GM18499 (cell line): ENCODE data around the gene MANBA.

Experiments used
- ATAC-seq: cut with Tn5 transposase; IDR thresholded peaks from one replicate; pipeline ENCODE4 v1.9.1; 2021; ENCODE audit warnings: moderate number of reproducible peaks; ENCODE audit not compliant: insufficient read depth, unreplicated experiment

The MANBA gene

DNA sequence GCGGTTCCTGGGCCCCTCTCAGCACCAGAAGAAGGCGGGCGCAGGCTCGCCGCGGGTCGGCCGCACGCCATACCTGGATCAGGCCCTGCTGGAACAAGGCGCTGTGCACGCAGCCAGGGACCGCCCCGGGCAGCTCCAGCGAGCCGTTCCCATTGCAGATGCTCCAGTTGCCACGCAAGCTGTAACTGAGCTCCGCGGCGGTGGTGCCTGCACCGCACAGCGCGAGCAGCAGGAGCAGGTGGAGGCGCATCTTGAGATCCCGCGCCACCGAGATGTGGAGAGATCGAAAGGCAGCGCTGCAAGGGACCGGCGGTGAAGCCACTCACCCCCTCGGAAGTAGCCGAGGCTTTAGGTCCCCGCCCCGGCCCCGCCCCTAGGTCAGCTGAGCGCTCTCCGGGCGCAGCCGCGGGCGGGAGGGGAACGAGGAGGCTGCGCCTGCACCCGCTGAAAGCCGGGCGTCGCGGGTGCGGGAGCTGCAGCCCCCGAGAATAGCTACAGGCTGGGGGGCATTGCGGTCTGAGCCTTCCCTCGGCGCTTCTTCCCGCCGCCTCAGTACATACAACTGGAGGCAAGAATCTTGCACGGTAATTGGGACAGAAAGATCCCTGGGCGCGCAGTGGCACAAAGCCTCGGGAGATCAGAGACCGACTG, at the start of gene MANBA:
Gene MANBA (minus strand): TSS at position 324 of the 651 bp plus-strand sequence. CDS start 74 bp downstream, at position 250.
- ATAC-seq: peak; percentile 77

DNA sequence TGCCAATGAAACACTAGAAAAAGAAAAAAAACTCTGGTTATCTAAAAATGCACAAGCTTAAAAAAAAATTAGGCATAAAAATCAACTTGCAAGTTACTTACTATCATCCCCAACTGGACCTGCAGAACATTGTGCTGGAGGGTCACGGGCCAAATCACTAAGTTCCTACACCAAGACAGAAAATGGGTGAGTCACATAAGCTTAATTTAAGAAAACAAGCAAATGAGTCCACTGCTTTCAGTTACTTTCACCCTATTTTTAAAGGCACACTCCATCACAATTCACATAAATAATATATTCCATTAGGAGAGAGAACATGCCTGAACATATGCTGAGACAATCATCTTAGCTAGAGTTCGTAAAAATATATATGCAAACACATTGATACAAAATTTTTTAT, 48.9 kb upstream of the MANBA start:
- no peak for ATAC-seq

DNA sequence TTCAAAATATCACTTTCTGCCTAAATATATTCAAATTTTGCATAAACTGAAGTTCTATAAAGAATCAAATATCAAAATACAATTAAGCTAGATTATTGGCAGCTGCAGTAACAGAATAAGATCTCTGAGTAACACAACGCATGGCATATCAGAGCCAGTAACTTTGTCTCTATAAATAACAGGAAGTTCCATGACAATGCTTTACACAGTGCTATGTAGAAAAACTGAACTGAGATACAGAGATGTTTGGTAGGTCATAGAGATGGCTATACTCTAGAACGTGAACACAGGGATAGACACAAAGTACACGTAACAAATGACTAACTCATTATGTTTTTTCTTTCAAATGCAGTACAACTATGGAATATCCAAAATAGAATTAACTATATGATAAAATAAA, 48.4 kb upstream of the MANBA start:
- no peak for ATAC-seq

DNA sequence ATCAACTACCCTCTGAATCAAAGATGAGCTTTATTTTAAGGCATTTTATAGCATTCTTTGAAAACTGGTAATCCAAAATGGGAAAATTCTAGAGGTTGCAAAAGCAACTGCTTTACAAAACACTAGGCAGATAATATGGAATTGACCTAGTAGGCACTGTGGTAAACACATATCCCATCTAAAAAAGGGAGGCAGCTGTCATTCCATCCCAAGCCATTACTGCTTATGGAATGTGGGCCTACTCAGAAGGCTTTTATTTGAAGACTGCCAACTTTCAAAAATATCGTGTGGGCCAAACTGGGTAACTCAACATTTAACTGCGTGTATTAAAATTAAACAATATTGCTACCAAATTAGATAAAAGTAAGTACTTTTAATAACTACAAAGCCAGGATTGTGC, 47.2 kb upstream of the MANBA start:
- no peak for ATAC-seq

DNA sequence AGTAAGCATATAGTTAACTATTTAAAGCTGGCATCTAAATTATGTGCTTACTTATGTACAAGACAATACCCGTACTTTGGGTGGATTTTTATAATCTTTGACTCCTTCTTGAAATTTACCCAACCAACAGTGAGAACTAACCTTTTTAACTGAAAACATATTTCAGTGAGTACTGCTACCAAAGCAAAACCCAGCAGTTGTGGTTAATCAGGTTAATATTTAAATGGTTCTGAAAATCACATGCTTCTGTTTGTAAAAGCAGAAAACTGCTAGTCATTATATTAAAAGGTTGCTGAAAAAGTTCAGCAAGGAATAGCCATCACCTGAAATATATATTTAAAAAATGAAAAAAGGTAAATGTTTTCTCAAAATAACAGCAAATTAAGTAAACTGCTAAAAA, 46.6 kb upstream of the MANBA start:
- ATAC-seq: no peak

DNA sequence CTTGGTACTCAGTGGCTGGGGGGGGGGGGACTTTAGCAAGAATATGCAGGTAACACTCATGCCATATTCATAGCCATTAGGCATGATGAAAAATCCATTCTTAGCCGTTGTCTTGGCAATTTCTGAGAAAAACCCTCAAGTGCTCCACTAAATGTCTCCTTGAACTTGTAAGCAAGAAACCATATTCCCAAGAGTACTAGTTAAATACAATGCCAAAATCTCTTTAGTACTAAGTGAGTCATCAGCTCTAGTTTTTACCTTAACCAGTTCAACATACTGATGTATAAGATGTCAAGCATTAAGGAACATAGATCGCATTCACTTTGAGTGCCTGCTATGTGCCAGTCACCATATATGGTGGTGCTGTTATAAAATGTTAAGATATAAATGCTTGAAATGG, 39.0 kb upstream of the MANBA start:
- ATAC-seq: no peak

DNA sequence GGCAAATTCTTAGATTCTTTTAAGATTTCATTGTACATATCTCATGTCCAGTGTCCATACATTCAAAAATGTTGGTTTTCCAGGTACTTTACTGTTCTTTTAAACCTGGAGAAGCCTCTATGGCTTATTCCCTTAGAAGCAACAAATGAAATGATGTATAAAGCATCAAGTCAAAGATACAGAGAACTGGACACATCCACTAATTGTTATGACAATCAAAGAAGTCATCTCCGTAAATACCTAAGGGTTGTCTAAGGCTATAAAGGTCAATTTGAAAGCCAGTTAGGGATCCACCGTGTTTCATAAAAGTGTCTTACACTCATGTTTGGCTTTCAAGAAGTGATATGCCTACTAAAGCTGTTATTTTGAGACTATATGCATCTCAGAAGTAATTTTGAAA, 34.2 kb upstream of the MANBA start:
- ATAC-seq: no peak

DNA sequence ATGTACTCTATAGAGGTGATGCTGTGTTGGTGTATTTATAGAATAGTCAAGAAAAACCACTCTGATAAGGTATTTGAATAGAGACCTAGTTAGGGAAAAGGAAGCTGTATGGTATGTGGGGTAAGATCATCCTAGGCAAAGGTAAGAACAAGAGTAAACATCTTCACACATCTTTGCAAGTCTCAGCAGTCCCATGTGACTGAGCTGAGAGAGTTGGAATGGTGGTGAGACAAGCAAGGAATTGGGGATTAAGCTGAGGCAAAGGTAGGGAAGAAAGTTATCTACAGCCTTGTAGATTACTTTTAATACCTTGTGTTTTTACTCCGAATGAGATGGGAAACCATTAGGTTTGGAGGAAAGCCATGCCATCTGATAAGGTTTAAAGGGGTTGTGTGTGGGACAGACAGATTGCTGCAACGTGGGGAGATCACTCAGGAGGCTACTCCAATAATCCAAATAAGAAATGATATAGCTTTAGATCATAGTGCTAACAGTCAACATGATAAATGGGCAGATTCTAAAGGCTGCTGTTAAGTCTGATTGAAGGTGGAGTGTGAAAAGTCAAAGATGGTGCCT, 31.7 kb upstream of the MANBA start:
- ATAC-seq: no peak

DNA sequence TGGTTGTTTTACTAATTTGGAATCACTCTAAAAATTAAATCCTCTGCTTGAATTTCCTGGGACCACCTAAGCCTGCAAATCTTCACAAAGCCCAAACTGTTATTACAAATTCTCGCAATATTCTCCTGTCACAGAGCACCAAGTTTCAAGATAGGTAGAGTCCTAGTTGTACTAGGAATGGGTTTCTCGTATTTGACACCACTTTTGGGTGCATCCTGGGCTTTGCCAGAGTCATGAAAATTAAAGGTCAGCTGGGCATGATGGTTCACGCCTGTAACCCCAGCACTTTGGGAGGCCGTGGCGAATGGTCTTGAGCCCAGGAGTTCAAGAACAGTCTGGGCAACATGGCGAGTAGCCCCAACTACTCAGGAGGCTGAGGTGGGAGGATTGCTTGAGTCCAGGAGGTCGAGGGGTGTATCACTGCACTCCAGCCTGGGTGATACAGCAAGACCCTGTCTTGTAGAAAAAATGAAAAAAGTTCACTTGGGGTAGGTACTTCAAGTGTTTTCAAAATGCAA, 30.6 kb upstream of the MANBA start:
- ATAC-seq: no peak

DNA sequence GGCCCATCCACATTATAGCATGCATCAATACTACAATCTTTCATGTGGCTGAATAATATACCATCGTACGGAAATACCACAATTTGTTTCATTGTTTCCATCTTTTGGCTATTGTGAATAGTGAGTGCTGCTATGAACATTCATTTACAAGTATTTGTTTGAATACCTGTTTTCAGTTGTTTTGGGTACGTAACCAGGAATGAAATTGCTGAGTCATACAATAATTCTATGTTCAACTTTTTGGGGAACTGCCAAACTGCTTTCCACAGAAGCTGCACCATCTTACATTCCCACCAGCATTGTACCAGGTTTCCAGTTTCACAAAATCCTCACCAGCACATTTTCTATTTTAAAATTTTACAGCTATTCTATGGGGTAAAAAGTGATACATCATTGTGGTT, 28.5 kb upstream of the MANBA start:
- ATAC-seq: no peak

DNA sequence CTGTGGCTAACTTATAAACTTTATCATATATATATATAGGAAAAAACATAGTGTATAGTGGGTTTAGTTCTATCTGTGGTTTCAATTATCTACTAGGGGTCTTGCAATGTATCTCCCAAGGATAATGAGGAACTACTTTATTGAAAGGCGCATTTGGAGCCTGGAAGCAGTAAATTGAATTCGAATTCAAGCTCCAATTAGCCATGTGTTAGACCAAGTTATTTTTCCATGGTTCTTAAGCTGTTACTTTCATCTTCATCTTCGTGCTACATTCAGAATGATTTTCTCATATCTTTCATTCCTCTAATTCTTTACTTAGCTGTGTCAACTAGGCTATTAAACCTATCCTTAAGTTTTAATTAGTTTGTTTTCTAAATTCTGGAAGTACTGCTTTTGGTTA, 27.2 kb upstream of the MANBA start:
- no peak for ATAC-seq

DNA sequence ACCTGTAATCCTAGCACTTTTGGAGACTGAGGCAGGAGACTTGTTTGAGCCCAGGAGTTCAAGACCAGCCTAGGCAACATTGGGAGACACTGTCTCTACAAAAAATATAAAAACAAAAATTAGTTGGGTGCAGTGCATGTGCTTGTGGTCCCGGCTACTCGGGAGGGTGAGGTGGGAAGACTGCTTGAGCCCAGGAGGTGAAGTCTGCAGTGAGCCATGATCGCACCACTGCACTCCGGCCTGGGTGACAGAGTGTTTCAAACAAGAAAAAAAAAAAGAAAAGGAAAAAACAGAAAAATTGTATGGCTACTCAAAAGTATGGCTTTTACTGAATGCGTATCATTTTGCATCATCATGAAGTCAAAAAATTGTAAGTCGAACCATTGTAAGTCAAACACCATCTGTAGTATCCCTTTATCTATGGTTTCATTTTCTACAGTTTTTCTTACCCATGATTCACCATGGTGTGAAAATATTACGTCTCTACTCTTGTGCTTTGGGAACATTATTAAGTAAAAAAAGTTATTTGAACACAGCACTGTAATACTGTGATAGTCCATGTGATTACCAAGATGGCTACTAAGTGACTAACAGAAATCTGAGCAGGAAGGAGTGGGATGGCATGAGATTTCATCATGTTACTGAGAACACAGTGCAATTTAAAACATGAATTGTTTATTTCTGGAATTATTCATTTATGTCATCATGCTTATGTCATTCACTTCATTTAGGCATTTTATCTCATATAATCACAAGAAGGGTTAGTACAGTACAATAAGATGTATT, 26.5 kb upstream of the MANBA start:
- no peak for ATAC-seq

DNA sequence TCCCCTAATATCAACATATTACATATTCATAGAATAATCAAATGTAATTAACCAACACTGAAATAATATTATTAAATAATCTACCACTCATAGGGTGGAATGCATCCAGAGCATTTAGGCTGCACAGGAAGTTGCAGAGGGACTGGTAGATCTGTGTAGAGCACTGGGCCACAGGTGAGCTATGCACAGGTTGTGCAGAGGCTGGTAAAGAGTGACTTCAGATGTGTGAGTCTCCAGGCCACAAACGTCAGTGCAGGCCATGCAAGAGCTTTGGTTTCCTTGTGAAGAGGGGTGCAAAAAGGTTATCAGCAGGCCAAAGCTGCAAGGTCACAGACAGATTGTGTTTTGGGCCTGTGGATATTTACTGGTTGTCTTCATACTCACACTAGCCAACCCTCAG, 25.5 kb upstream of the MANBA start:
- no peak for ATAC-seq

DNA sequence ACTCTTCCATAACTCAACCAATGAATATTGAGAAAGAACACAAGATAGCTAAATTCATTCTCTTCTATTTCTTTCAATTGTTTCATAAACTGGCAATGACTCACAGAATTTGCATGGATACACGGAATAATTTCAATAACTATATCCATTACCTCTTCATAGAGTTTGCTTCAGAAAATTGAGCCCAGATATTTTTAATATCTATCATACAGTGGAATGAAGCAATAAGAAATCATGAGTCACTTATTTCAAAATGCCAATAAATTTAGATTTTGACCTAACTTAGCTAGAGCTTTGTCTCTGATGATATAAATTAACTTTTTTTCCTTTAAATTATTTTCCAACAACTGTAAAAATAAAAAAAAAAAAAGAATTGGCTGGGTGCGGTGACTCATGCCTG, 22.2 kb upstream of the MANBA start:
- ATAC-seq: no peak

DNA sequence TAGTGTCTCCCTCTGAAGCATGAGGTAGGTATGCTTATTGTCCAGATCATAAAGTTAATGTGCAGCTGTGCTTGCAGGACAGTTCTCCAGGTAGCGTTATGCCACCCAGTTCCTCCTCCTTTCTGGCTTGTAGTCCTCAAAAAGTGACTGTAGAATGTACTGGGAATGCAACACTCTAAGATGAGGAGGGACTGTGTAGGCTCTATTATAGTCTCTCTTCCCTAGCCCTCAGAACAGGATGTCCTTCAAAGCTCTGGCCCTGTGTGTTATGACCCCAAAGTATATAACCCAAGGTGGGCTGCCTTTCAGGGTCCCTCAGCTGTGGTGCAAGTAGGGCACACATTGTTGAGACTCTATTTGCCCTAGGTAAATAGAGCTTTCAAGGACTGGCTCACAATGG, 20.8 kb upstream of the MANBA start:
- no peak for ATAC-seq

DNA sequence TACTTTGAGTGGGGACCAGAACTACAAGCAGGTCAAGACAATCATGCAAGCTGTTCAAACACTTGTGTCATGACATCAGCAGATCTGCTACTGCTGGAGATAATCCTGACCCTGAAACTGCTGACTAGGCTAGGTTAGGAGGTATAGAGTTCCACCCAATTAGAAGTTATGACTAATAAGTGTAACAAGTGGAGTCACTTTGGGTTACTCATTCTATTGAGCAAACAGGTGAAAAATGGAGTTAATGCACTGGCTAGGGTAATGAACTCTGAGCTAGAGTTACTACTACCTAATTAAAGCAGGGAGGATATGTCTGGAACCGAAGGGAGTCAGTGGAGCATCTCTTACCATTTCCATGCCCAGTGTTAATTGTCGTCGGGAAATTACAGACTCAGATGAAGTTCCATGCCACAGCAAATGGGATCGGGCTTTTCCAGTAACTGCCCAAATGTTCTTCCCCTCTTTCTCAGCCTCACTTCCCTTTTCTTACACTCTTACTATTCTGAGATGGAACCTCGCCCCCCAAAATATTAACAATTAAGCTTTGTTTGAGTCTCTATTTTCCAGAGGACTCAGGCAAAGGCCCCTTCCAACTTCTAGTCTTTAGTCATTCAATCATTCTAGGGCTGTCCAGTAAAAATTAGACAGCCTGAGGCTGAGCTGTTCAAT, 19.8 kb upstream of the MANBA start:
- ATAC-seq: no peak

DNA sequence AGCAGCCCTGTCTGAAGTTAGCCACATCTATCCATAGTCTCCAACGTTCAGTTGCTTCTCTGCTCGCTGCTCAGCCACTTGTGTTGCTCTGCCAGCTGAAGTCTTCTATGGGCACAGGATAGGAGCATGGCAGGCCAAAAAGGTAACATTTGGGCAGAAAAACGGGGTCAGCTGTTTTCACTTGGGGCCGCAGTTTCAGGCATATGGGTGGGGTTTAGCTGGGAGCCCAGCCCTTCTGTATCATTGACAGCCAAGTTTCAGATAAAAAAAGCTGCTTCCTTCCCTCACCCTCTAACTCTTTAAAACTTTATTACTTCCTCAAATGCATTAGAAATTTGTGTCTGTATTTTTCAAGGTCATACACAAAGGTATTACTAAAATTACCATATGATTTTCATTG, 18.4 kb upstream of the MANBA start:
- no peak for ATAC-seq

DNA sequence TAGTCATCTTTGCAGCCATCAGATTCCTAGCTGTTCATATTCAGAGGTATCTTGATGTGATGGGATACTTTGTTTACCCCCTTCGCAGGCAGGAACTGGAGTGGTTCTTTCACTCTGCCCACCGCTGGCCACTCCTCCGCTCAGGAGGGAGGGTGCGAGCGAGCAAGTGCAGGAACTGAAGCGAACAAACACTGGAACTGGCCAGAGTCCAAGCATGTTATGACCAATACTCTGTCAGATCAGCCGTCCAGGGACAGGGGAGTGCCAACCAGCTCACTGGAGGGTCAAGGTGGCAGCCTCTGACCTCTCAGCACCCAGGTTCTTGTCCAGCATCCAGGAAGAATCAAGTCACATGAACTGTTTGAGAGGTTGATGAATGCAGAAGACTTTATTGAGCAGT, 18.0 kb upstream of the MANBA start:
- no peak for ATAC-seq

DNA sequence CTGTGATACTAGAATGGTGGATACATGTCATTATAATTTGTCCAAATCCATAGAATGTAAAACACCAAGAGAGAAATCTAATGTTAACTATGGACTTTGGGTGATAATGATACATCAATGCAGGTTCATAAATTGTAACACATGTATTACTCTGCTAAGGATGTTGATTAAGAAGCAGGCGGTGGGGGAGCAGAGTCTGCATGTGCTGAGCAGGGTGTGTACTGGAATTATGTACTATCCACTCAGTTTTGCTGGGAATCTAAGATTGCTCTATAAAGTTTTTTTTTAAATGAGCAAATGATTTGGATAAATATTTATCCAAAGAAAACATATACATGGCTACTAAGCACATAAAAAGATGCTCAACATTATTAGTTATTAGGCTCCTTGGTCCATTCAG, 15.0 kb upstream of the MANBA start:
- no peak for ATAC-seq

DNA sequence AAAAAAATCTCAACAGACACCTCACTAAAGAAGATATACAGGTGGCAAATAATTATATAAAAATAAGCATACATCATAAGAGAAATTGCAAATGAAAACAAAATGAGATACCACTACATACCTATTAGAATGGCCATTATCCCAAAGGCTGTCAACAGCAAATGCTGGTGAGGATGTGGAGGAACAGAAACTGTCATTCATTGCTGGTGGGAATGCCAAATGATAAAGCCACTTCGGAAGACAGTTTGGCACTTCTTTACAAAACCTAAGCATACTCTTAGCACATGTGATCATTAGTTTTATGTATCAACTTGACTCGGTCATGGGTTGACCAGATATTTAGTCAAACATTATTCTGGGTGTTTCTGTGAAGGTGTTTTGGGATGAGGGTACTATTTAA, 13.5 kb upstream of the MANBA start:
- no peak for ATAC-seq

DNA sequence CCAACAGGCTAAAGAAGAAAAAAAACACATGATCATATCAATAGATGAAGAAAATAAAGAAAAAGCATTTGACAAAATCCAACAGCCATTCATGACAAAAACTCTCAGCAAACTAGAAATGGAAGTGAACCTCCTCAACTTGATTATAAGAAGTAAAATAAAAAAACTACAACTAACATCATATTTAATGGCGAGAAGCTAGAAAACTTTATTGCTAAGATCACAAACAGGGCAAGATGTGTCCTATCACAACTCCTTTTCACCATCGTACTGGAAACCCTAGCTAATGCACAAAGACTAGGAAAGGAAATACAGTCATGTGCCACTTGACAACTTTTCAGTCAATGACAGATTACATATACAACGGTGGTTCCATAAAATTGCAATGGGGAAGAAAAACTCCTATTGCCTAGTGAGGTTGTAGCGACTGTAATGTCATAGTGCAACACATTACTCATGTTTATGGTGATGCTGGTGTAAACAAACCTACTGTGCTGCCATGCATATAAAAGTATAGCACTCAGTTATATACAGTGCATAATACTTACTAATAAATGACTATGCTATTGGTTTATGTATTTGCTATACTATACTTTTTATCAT, 12.1 kb upstream of the MANBA start:
- ATAC-seq: no peak
